Colon (tissue), 2 donors: Measurements from ENCODE around the gene SCIN.
"Not testable (repeated sequence)": the region's sequence is repeated elsewhere in the genome, so short reads cannot be mapped to it uniquely, and the experiment has no call there.

Experiments
- FAIRE-seq: peaks from 2 replicates; lab custom pipeline; 2012; peaks lifted over from hg19 to GRCh38; lab: Jason Lieb, UNC
- donor health status: control.
- donor health status: control.

SCIN gene

DNA sequence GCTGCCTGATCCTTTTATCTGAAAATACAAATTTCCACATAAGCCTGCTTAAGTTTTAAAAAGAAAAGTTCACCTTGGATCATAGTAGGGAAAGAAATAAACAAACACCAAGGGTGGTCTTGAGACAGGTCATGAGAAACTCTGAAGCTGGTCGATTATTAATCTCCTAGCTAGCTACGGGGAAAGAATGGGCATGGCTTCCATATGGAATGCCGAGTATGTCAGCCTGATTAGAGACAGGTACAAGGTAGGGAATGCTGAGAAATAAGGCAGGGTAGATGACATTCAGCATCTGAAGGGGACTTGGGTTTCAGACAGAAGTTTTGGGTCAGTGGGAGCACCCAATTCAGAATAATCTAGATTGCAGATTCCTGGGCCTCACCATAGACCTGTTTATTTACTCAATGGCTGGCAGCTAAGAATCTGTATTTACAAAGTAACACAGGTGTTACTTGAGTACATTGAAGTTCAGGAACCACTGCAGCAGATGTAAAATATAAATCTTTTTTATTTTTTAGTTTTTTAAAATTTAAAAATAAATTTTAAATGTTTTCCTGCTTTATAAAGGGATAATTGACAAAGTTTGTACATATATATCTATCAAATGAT is 49.0 kb downstream of the SCIN start:
- FAIRE-seq = no peak

DNA sequence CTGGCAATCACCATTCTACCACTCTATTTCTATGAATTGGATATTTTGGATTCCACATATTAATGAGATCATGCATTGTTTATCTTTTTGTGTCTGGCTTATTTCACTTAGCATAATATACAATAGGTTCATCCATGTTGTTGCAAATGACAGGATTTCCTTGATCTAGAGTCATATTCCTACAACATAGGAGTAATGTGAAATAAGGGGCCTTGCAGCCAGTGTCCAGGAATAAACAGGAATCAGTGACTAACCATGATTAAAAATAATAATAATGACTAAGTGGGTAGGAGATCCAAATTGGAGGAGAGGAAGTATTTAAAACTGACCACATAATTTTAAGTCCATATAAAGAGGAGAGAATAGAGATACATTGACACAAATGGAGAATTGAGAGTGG is 49.9 kb downstream of the SCIN start:
- FAIRE-seq = no peak

DNA sequence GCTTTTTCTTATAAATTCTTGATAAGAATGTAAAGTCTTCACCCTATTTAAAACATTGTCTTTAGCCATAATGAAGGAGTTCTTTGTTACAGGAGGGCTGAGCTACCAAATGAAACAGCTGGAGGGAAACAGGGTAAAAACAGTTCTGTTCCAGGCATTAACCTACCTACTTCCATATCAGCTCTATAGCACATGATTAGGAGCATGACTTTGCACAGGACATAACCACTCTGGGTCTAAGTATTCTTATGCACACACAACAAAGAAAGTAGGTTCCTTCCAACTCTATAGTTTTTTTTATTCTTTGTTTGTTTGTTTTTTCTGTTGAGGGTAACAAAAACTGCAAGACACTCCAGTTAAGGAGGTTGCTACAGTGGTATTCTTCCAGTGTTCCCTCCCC is 52.7 kb downstream of the SCIN start:
- FAIRE-seq = no peak

DNA sequence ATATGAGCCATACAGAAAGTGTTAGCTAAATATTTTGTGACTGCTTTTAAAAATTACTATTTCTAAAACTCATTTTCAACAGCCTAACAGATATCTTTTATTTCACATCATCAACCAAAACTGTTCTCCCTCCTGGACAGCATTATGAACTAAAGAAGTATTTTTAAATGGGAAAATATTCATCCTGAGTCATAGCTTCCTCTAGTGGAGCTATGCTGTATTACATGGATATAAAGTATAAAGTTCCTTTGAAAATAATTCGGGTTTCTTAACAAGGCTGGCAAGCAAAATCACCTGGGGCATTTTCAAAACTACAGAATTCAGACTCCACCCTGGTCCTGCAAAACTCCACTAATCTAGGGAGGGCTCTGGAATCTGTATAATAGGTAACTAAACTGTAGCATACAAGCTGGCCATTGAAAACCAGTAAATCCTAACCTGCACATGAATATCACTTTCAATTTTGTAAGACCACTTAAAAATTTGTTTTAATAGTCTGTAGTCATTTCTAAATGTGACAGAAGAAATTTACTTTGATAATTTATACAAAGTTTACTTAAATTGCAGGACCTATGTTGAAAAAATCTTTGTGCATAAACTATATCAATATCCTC is 53.5 kb downstream of the SCIN start:
- FAIRE-seq = peak; percentile 36

DNA sequence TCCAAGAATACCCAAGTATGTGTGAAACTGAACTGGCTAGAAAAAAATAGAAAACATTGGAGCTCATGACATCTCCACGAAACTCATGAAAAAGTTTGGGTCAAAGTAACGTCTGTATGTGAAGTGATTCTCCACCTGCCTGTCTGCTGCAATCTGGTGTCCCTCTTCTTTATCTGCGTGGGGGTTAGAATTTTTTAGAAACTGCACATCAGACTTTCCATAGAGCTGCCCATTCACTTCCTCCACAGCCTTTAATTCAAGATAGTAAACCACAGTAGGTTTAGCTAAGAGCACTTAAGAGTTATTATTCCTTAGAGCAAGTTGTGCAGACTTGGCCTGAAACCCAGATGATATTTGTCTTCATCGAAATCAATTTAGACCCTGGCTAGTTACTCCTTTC is 55.3 kb downstream of the SCIN start:
- no peak for FAIRE-seq

DNA sequence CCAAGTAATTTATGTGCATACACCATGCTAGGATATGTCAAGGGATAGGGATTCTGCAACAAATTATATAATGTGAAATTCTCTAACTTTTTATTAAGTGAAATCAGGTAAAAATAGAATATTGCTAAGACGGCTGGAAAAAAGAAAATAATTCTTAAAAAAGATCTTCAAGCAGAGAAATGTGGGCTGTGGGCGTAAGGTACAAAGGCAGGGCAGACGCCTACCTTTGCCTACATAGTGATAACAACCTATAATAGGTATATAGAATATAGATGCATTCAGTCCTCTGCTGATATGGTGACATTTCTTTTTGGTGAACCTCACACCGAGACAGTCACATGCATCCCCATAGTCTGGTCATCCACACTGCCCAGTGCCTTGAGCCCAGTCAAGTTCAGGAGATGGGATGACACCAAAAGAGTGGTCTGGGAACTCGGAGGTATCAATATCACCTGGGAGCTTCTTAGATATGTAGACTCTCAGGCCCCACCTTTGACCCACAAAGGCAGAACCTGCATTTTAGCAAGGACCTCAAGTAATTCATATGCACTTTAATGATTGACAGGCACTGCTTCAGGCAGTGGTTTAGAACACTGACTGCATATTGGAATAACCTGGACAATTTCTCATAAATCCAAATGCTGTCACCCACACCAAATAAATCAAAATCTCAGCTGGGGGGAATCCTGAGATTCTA is 59.4 kb downstream of the SCIN start:
- FAIRE-seq = no peak

DNA sequence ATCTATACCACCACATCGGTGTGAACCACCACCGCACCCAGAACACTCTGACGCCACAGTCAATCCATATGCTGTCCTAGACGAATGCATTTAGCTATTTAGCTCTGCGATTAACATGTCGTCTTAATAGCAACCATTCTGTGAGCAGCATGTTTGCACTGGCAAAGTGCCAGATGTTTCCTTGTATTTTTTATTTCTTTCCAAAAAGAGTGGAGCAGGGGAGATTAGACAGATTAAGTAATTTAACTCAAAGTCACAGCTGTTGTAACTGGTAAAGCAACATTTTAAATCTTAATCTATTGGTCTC is 59.9 kb downstream of the SCIN start:
- FAIRE-seq = no peak

DNA sequence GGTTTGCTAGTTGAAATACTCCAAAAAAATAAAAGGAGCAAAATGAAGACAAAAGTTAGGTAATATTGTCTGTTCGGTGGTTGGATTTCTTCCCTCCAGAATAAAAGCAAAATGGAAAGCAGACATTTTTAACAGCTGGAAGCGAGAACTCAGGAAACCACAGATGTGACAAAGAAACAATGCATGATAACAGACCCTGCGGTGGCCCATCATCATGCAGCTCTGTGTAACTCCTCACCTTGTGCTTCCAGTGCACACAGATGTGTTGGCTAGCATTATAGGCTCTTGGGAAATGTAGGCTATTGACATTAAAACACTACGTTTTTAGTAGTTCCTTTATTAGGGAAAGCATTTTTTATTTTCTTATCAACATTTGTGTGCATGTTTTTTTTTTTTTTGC is 63.1 kb downstream of the SCIN start:
- FAIRE-seq = no peak

DNA sequence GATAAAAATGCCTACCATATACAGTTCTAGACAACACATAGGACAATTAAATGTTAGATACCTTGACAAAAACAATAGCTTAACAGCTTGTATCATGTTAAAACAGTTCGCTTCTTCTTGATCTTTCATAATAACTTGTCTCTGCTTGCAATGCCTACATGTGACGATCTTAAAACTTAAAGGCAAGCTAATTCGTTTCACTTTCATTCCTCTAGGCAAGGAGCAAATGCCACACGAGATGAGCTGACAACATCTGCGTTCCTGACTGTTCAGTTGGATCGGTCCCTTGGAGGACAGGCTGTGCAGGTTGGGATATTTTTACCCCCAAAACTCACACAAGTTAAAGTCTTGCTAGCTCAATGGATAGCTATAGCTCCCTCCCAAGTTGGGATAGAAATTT is 65.3 kb downstream of the SCIN start:
- FAIRE-seq = no peak

DNA sequence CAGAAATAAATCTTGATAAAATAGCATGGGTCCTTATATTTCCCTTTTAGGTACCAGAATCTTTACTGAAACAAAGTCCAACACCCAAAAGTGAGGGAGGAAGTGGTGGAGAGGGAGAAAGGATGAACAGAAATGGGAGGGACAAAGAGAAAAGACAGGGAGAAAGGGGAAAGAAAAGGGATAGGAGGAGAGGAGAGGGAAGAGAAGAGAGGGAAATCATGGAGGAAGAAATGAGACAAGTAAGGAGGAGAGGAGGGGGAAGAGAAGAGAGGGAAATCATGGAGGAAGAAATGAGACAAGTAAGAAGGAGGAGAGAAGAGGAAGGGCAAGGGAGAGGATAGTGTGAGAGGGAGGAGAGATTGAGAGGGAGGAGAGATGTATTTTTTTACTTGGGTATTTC is 66.8 kb downstream of the SCIN start:
- FAIRE-seq = no peak

DNA sequence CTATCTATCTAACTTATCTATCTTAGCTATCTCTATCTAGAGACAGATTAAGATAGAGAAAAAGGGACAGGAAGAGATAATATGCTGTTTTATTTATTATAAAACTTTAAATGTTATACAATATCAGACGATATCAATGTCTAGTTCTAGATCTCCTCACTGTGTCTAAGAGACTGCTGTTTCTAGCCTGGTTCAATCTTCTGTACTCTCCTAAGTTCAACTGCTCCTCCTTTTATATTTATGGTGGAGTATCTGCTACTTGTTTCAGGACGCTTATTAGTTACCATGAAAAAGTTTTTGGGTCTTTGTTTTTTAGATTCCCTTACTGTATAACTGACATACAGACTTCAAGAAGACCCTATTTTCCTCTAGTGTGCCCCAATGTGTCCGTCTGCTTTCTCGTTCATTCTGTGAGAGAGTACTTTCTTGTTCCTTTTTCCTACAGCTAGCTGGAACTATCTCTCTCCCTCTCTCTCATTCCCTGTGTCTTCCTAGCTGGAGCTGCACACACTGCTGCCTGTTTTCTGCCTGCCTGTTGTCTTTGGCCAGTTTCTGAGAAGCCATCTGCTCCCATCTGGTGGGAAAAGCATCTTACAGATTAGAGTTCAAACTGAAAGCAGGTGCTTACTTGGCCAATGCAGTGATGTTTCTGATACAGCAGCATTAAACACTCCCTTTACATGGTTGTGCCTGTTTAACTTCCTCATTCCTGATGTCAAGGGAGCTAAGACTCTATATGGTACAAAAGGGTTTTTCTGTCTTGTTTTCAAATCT is 67.5 kb downstream of the SCIN start:
- FAIRE-seq = no peak

DNA sequence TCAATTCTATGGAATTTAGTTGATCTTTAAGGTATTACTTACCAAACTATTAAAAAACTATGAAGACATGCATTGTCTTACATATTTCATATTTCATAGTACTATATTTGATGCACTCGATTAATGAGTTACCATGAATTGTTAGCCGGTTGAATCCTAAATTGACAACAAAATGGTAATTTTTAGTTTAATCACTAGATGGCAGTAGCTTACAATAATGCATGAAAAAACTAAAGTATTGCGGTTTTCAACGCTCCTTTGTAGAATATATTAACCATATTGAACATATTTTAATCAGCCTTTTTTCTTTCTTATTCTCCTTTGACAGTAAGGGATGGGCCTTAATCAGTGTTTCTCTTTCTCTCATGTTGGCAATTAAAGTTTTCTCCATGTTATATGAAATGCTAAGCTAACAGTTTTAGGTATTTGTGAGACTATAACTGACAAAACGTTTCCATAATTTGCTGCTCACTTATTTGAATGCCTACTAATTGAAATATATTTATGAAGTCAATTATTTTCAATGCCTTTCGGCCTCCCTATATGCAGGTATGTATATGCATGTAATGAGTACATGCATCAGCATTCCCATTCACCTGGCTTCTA is 68.4 kb downstream of the SCIN start:
- peak; percentile 80 for FAIRE-seq

DNA sequence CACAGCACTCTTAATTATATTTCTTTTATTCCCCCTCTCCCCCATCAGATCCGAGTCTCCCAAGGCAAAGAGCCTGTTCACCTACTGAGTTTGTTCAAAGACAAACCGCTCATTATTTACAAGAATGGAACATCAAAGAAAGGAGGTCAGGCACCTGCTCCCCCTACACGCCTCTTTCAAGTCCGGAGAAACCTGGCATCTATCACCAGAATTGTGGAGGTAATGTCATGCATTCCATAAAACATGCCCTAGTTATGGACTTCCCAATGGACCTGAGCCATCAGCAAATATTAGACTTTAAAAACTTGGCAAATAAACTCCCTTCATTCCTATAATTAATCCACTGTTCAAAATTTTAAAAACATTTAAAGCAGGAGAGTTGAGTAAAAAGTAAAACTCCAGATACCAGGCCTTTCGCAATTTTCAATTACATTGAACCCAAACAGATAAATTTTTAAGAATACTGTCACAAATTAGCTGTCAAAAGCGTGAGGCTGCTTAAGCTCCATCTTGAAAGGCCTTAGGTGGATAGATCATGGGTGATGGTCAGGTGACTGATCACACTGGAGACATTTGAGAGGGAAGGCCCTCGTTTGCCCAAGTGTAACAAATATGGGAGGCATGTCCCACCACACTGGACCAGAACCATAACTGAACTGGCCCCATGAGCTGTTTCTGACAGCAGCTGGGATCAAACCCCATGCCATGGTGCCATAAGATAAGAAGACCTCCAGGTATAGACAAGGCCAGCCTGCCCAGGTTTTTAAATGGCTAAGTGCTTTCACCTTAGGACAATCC is 70.0 kb downstream of the SCIN start:
- no peak for FAIRE-seq

DNA sequence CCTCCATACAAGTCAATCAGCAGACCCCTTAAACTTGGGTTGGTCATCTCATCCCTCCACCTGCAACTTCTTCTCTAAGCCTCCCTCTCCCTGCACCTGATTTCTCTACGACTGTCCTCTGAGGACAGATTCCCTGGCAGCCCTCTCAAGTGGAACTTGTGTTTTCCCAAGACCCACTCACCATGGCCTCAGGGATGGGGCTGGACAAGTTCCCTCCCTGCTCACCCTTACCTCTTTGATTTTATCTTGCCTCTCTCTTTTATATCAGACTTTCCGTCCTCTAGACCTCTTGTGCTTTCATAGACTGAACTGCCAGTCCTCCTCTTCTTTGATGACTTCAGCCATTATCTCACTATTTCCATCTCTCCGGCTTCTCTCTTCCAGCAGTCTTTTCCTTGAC is 70.7 kb downstream of the SCIN start:
- no peak for FAIRE-seq

DNA sequence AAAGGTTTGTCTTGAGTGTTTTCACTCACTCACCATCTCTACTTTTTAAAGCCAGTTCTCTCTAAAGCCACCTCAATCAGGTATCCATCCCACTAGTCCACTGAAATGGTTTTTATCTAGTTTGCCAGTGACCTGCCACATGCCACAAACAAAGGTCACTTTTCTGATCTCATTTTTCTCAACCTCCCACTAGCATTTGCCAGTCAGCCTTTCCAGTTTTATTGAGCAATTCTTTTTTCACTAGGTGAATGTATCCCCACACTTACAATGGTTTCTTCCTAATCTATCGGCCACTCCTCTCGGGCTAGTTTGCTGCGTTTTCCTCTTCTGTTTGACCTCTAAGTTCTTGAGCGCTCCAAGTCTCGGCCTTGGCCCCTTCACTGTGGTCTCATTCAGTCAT is 72.0 kb downstream of the SCIN start:
- no peak for FAIRE-seq

DNA sequence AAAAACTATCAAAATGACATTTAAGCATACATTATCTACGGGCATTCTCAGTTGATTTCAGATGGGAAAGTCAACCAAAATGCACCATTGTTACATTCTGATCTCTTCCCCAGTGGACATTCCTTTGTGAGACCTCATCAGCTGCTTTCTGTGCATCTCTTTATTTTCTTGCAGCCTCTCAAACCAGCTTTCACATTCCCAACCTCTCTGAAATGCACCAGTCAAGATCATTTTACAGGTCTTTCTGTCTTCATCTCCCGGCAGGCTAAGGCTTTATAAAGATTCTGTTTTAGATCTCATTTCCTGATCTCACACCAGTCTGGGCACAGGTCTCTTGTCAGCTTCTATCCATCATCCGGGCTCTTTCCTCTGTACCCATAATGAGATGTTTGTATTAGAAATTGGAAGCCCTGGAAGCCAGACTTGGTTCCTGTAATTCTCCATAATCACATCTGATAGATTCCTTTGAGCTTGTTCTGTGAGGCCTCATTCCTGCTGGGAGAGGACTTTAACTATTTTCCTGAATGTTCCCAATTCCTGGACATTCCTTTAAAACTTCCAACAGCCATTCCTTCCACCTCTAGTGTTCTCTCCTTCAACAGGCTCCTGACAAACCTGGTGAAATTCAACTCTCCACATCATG is 72.6 kb downstream of the SCIN start:
- no peak for FAIRE-seq

DNA sequence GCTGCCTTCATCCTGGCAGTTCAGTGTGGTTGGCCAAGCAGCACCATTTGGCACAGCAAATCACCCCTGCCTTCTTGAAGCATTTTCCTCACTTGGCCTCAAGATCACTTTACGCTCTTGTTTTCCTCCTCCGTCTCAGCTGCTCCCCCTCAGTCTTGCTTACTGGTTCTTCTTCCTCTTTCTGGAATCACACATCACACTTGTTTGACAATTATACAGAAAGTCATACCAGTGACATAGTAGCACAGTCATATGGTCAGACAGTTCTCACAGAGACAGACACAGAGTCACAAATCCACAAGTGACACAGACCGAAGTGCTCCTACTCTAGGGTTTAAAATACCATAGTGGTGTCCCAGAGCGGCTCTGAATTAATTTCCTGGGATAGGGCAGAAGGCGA is 73.1 kb downstream of the SCIN start:
- no peak for FAIRE-seq

DNA sequence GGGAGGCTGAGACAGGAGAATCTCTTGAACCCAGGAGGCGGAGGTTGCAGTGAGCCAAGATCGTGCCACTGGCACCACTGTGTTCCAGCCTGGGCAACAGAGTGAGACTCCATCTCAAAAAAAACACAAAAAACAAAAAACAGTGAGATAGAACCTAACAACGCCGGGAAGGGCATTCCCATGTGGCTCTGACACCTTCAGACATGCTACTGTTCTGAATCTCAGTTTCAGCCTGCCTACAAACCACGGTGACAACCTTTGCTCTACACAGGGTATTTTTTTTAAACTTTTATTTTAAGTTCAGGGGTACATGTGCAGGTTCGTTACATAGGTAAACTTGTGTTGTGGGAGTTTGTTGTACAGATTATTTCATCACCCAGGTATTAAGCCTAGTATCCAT is 74.7 kb downstream of the SCIN start:
- not testable (repeated sequence) for FAIRE-seq

DNA sequence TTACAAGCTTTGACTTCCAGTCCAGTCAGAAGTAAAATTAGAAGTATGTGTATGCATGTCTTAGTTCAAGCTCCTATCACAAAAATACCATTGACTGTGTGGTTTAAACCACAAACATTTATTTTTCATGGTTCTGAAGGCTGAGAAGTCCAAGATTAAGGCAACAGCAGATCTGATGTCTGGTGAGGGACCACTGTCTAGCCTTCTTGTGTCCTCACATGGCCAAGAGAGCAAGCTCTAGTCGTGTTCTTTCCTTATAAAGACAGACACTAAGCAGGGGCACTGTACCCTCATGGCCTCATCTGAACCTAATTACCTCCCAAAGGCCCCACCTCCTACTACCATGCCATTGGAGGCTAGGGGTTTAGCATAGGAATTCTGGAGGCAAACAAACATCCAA is 75.6 kb downstream of the SCIN start:
- FAIRE-seq = no peak

DNA sequence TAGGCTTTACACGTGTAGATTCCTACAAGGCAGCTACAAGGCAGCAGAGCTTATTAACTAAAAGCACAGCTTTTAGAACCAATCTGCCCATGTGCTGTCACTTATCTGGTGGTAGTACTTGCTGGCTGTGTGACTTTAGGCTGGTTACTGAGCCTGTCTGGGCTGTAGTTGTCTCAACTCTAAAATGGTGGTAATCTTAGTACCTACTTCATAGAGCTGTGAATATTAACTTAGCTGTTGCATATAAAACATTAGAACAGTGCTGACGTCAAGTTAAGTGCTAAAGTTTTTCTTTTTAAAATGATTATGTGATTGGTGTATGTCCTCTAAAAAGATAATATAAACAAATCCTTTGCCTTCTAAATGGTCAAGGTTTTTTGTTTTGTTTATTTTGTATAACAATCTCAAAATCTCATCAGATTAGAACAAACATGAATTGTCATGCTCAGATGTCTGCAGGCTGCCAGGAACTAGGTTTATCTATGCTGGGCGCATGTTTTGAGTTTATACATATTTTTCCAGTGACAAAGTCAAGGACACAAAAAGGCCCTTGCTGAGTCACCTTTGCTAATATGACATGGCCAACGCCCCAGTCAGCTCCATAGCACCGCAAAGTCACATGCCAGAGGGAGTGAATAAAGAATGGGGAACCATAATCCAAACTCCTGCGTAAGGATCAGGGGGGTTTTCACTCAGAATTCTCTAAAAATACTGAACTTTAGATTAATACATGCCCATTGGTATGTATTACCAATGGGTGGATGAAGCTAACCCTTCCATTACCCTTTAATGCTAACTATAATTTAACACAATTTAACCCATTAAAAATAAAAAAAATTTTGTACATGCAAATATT is 77.1 kb downstream of the SCIN start:
- FAIRE-seq = no peak
